T47D (cell line): Measurements from ENCODE around the gene CSNK1D.
"Not testable (repeated sequence)": the region's sequence is repeated elsewhere in the genome, so short reads cannot be mapped to it uniquely, and the experiment has no call there.

Experiments used
- DNase-seq, 2 experiments: peaks; one replicate each; pipeline versions ENCODE4 v3.0.0 to v3.0.0-alpha.2; 2011 to 2012; ENCODE audit warnings: low read depth in 1 of 2, low spot score in 1 of 2
- JUND ChIP-seq: IDR thresholded peaks from 2 replicates; pipeline ENCODE4 v1.6.1; 2012; ENCODE audit warnings: low read depth
- in situ Hi-C: cut with HindIII; loops from 2 replicates; pipeline ENCODE4 v1.10.0; 2016; ENCODE audit warnings: low sequenced_read_pairs, low pct_unique_long_range_greater_than_20kb

The CSNK1D gene

GRCh38 chr17:82216301-82217119 lies 57.0 kb downstream of the CSNK1D start:
- in situ Hi-C loops = no loop called here
- DNase-seq = peak; percentile 45 to 85
- TF ChIP-seq JUND = no peak

GRCh38 chr17:82215972-82216300 lies 57.6 kb downstream of the CSNK1D start:
- TF ChIP-seq JUND = no peak
- in situ Hi-C loops = no loop called here
- DNase-seq = no peak

- TF ChIP-seq JUND = no peak
- in situ Hi-C loops = no loop called here
- peak; percentile 48 to 70 for DNase-seq
Measured at GRCh38 chr17:82215095-82215971, 58.2 kb downstream of the CSNK1D start.

- DNase-seq = no peak
- in situ Hi-C loops = no loop called here
- TF ChIP-seq JUND = no peak
Measured at GRCh38 chr17:82214012-82214628, 59.4 kb downstream of the CSNK1D start.

- TF ChIP-seq JUND = no peak
- DNase-seq = peak; percentile 73 to 87
- in situ Hi-C loops = no loop called here
Measured at GRCh38 chr17:82213251-82214011, 60.1 kb downstream of the CSNK1D start.

GRCh38 chr17:82212331-82213250 lies 60.9 kb downstream of the CSNK1D start, which contains the start of gene CCDC57:
Gene CCDC57, minus strand, starts transcription at chr17:82212842. Its CDS starts 10,898 bp downstream, at chr17:82201944.
- in situ Hi-C loops = no loop called here
- TF ChIP-seq JUND = no peak
- DNase-seq = peak; percentile 88 to 92

- in situ Hi-C loops, DNase-seq: not testable (repeated sequence)
Measured at GRCh38 chr17:82210655-82211054, 62.8 kb downstream of the CSNK1D start.

- peak; percentile 73 to 91 for DNase-seq
- in situ Hi-C loops = no loop called here
Measured at GRCh38 chr17:82205720-82206508, 67.6 kb downstream of the CSNK1D start.

GRCh38 chr17:82204831-82205719 lies 68.4 kb downstream of the CSNK1D start:
- no peak for DNase-seq
- TF ChIP-seq JUND = no peak
- in situ Hi-C loops = no loop called here

More at GRCh38 chr17:82205720-82206508, 67.6 kb downstream of the CSNK1D start:
- TF ChIP-seq JUND = no peak

- no peak for TF ChIP-seq JUND
- DNase-seq = no peak
- in situ Hi-C loops = no loop called here
Measured at GRCh38 chr17:82203920-82204319, 69.6 kb downstream of the CSNK1D start.
